DMS 273 treated with DMSO at 0.1 percent for 48 hours (cell line): ENCODE data around the gene UFD1.
"Not testable (repeated sequence)": the region's sequence is repeated elsewhere in the genome, so short reads cannot be mapped to it uniquely, and the experiment has no call there.

Experiments
- DNase-seq: peaks from one replicate; lab custom pipeline; 2025; lab: John Stamatoyannopoulos, UW

UFD1 gene

GRCh38 chr22:19447330-19448075 is 31.5 kb downstream of the UFD1 start, which contains the start of gene C22orf39:
TSS of gene C22orf39 (minus strand) at chr22:19447711. CDS start at chr22:19447688, 23 bp downstream.
- peak; percentile 76 for DNase-seq

- no peak for DNase-seq
Measured at GRCh38 chr22:19446603-19447329, 32.2 kb downstream of the UFD1 start.

DNA sequence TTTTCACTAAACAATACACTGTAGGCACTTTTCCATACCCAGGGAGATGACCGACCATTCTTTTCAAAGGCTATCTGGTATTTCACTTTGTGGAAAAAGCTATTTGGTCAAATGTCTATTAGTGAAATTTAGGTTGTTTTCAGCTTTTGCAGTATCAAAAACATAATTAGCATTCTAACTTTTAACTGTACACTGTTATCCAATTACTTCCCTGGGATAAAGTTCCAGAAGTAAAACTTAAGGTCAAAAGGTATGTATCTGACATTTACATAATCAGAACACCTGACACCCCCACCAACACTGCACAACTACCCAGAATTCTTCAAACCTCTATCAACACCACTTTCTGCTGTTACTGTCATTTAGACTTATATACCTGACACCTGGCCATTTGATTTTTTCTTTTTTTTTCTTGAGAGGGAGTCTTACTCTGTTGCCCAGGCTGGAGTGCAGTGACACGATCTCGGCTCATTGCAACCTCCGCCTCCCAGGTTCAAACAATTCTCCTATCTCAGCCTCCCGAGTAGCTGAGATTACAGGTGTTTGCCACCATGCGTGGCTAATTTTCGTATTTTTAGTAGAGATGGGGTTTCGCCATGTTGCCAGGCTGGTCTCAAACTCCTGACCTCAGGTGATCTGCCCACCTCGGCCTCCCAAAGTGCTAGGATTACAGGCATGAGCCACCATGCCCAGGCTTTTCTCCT is 33.6 kb downstream of the UFD1 start:
- DNase-seq: not testable (repeated sequence)

GRCh38 chr22:19443544-19444211 is 35.3 kb downstream of the UFD1 start:
- no peak for DNase-seq

GRCh38 chr22:19442166-19442565 is 36.8 kb downstream of the UFD1 start:
- no peak for DNase-seq

DNA sequence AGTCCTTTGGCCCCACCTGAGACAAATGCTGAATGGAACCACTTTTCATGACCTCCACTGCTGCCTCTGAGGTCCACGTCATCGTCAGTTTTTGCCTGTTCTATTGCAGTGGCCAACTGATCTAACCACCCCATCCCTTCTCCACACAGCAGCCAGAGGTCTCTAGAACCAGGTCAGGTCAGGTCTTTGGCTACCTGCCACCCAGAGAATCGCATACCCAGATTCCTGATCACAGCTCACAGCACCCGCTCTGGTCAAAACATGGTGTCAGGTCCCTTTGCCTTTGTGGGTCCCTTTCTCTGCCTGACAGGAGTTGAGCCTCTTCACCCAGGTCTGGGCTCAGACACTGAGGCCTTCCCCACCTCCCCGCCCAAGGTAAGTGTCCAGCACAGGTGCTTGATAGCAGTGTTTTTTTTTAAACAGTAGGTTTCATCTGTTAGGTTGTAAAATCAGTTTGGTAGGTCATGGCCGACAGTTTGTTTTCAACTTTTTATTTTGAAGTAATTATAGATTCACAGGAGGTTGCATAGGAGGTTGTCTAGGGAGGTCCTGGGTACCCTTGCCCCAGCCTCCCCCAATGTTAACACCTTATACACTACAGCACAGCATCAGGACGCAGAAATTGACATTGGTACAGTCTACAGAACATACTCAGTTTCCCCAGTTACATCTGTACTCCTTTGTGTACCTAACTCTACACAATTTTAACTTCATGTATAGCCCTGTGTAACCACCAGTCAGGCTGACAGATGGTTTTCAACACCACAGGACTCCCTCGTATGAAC is 38.4 kb downstream of the UFD1 start:
- no peak for DNase-seq

- peak; percentile 47 for DNase-seq
Measured at GRCh38 chr22:19438298-19438697, 40.7 kb downstream of the UFD1 start.

- not testable (repeated sequence) for DNase-seq
Measured at GRCh38 chr22:19436444-19437161, 42.4 kb downstream of the UFD1 start.

DNA sequence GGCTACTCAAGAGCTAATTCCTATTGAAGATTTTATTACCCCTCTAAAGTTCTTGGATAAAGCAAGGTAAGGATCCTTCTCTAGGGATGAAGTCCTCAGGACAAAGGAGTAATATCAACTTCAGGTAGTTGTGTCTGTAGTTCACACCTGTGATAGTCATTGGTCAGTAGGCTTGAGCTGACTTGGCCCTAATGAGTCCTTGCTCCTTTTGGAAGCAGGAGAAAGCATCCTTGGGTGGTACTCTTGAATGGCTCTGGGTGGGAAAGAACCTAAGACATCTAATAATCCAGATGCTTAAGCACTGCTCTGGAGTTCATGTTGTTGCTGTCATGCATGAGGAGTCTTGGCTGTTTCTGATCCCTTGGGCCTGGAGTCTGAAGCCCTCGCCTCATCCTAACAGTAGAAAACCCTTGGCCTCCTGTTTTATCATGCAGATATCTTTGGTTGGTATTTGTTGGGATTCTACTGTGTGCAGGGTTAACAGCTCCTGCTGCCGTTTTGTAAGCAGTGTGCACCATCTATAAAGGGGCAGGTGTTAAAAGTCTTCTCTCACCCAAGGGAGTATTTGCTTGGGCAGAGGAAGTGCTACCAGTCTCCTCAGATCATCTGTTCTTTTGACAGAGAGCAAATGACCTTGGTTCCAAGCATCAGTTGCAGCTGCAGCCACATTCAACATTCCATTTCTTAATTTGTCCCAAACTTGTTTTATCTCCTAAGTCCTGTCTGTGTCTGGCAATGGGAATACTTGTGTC is 44.0 kb downstream of the UFD1 start:
- no peak for DNase-seq

DNA sequence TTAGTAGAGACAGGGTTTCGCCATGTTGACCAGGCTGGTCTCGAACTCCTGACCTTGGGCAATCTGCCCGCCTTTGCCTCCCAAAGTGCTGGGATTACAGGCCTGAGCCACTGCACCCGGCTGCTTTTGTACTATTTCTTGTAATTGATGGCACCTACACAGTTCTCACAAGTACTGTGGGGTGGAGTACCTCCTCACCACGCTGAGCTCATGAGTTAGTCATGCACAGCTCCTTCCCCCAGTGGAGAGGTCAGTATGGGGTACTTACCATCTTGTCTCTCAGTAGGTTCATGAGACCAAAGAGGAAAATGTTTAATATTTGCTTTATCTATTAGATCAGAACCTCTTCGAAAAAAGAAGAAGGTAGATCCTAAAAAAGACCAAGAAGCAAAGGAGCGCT is 44.6 kb downstream of the UFD1 start:
- DNase-seq: no peak

DNA sequence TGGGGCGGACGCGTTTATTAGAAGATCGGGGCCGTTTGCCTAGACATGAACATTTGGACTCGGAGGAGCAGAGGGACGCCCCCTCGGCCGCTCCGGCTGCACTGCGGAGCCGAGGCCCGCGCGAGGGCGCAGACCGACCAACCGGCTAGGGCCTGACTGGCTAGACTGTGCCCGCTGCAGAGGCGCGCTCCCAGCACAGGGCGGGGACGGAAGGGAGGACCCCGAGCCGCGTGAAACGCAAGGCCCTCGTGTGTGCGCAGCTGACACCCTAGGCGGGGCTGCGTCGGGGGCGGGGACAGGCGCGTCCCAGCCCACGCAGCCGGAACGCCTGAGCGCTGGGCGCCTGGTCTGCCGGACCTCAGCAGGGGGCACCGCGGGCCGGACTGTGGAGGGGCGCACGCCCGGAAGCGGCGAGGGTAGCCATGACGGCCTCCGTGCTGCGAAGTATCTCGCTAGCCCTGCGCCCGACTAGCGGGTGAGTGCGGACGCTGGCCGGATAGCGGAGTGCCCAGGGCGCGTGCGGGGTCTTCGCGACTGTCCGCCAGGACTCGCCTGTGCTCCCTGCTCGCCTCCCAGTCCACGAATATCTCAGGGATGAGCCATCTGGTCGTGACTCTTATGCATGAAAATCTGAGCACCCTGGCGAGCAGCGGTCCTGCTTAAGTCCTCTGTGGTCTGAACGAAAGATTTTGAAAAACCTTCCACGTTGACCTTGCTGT is 46.7 kb downstream of the UFD1 start, which contains the start of gene MRPL40:
TSS of gene MRPL40 (plus strand) at position 413 of the 719 bp plus-strand sequence. CDS start at position 423, 10 bp downstream.
- peak; percentile 43 for DNase-seq

DNA sequence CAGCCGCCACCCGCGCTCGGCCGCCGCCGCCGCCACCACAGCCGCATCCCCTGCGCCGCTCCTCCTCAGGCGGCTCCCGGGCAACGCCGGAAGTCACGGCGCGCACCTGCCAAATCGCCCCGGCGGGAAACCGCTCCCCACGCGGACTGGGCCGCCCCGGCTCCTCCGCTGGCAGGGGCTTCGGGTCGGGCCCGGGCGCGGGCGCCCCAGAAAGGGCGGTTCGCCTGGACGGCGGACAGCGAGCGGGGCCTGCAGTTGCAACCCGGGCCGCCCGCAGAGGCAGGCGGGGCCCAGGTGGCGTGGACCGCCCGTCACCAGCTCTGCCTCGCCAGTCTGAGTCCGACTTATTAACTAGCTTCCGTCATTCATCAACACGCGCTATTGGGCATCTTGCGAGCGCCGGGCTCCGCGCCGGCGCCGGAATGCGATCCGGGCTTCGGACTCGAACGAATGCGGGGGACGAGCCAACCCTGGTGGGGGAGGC is 47.3 kb downstream of the UFD1 start, which contains the start of gene HIRA:
TSS of gene HIRA (minus strand) at position 85 of the 484 bp plus-strand sequence. CDS start 257 bp downstream, outside the sequence.
- DNase-seq: no peak

- no peak for DNase-seq
Measured at GRCh38 chr22:19430890-19431541, 48.0 kb downstream of the UFD1 start.

- no peak for DNase-seq
Measured at GRCh38 chr22:19429950-19430889, 48.8 kb downstream of the UFD1 start.

DNA sequence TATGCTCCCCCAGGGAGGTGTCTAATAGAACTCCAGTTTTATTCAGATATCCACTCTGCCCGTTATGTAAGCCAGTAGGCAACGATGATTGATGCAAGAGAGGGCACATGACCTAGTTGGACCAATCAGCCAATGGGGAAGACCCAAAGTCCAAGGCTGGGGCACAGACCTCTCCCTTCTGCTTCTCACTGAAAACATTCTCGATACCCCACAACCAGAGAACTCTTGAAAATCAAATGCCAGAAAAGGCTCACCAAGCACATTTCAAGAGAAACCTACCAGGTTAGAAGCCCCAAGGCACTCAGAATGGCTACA is 54.9 kb downstream of the UFD1 start:
- no peak for DNase-seq

- DNase-seq: no peak
Measured at GRCh38 chr22:19422440-19423301, 56.3 kb downstream of the UFD1 start.
